ENCODE measurements around the gene ADGRD1.

Gene ADGRD1

DNA sequence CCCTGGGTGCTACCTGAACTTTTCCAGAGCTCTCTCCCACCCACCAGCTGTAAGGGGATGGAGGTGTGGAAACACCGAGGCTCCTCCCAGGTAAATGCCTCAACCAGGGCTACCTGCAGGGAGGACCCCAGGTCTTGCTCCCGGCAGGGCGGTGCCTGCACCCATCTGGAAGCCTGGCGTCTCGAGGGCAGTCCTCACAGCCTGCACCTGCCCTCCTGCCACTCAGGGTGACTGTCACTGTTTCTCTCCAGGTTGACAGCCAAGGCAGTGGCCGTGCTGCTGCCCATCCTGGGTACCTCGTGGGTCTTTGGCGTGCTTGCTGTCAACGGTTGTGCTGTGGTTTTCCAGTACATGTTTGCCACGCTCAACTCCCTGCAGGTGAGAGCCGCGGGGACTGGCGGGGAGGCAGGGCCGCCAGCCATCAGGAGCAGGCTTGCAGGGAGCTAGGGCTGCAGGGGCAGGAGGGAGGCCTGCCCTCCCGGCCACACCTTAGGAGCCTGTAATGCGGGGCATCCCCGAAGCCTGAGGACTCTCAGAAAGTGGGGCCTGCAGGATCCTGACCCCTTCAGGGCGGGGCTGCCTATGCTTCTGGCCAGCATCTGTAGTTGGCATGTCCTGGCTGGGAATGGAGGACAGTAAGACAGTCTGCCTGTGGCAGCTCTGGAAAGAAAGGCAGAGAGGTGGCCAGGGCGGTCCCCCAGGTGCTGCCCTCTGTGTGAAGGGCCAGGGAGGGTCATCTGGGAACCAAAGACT is 182.3 kb downstream of the ADGRD1 start:
- TF ChIP-seq FOXP2 (optimal IDR thresholded peaks at IDR 0.05; ENCODE audit: borderline replicate concordance, extremely low read depth, extremely low read length, insufficient read depth) (no peak), POLR2AphosphoS5 (IDR thresholded peaks at IDR 0.05; ENCODE audit: low read depth, low read length) (no peak), SIN3A (IDR thresholded peaks at IDR 0.05; ENCODE audit: borderline replicate concordance, insufficient read depth, low read length) (no peak), TAF1 (IDR thresholded peaks at IDR 0.05; ENCODE audit: borderline replicate concordance, insufficient read depth, low read length) (no peak)

GRCh38 chr12:131136539-131136872 is 182.8 kb downstream of the ADGRD1 start:
- TF ChIP-seq, protein P1, sequence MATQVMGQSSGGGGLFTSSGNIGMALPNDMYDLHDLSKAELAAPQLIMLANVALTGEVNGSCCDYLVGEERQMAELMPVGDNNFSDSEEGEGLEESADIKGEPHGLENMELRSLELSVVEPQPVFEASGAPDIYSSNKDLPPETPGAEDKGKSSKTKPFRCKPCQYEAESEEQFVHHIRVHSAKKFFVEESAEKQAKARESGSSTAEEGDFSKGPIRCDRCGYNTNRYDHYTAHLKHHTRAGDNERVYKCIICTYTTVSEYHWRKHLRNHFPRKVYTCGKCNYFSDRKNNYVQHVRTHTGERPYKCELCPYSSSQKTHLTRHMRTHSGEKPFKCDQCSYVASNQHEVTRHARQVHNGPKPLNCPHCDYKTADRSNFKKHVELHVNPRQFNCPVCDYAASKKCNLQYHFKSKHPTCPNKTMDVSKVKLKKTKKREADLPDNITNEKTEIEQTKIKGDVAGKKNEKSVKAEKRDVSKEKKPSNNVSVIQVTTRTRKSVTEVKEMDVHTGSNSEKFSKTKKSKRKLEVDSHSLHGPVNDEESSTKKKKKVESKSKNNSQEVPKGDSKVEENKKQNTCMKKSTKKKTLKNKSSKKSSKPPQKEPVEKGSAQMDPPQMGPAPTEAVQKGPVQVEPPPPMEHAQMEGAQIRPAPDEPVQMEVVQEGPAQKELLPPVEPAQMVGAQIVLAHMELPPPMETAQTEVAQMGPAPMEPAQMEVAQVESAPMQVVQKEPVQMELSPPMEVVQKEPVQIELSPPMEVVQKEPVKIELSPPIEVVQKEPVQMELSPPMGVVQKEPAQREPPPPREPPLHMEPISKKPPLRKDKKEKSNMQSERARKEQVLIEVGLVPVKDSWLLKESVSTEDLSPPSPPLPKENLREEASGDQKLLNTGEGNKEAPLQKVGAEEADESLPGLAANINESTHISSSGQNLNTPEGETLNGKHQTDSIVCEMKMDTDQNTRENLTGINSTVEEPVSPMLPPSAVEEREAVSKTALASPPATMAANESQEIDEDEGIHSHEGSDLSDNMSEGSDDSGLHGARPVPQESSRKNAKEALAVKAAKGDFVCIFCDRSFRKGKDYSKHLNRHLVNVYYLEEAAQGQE (IDR thresholded peaks at IDR 0.05; ENCODE audit: insufficient read depth in 1 of 2, low read depth in 2 of 2, low read length in 2 of 2), result no peak
- TF ChIP-seq FOXP2 (optimal IDR thresholded peaks at IDR 0.05; ENCODE audit: borderline replicate concordance, extremely low read depth, extremely low read length, insufficient read depth), result no peak
- TF ChIP-seq SIN3A (IDR thresholded peaks at IDR 0.05; ENCODE audit: borderline replicate concordance, insufficient read depth, low read length), result no peak
- no peak for TF ChIP-seq POLR2AphosphoS5 (IDR thresholded peaks at IDR 0.05; ENCODE audit: low read depth, low read length)
- no peak for TF ChIP-seq TAF1 (IDR thresholded peaks at IDR 0.05; ENCODE audit: borderline replicate concordance, insufficient read depth, low read length)

- TF ChIP-seq, protein P1 (IDR thresholded peaks at IDR 0.05; ENCODE audit: insufficient read depth in 1 of 2, low read depth in 2 of 2, low read length in 2 of 2), result no peak
- TF ChIP-seq FOXP2 (optimal IDR thresholded peaks at IDR 0.05; ENCODE audit: borderline replicate concordance, extremely low read depth, extremely low read length, insufficient read depth), result no peak
- no peak for TF ChIP-seq TAF1 (IDR thresholded peaks at IDR 0.05; ENCODE audit: borderline replicate concordance, insufficient read depth, low read length)
Measured at GRCh38 chr12:131137009-131137835, 183.5 kb downstream of the ADGRD1 start.

DNA sequence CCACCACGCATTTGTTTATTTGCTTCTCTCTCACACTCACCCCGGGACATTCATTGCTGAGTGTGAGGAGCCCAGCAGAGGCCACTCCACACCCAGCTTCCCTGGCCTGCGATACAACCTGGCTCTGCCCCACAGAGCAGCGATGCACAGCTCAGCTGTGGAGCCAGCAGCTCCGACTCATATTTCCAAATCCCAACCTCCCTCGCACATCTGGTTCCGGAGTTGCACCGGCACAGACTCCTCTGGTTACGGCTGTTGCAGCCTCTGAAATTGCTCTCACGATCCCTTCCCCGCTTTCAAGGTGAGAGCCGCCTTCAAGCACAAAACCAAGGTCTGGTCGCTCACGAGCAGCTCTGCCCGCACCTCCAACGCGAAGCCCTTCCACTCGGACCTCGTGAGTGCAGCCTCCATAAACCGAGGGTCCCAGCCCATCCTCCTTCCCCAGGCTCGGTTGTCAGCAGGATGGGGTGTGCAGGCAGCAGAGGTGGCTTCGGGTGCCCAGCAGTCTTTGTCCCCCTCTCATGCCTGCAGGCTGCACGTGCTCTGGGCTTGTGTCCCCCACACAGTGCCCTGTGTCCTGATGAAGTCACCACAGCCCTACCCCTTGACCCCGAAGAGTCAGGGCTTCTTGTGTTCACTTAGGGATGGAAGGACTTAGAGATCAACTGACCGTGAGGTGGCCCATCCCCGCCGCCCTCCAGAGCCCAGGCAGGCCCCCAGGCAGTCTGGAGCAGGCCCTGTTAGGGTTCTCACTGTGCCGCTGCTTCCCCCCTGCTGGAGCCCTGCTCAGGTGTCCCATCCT is 184.3 kb downstream of the ADGRD1 start:
- TF ChIP-seq TAF1 (IDR thresholded peaks at IDR 0.05; ENCODE audit: borderline replicate concordance, insufficient read depth, low read length) (no peak), POLR2AphosphoS5 (IDR thresholded peaks at IDR 0.05; ENCODE audit: low read depth, low read length) (no peak), SIN3A (IDR thresholded peaks at IDR 0.05; ENCODE audit: borderline replicate concordance, insufficient read depth, low read length) (no peak), FOXP2 (optimal IDR thresholded peaks at IDR 0.05; ENCODE audit: borderline replicate concordance, extremely low read depth, extremely low read length, insufficient read depth) (no peak)
- TF ChIP-seq, protein P1 (IDR thresholded peaks at IDR 0.05; ENCODE audit: insufficient read depth in 1 of 2, low read depth in 2 of 2, low read length in 2 of 2), result no peak

All from PFSK-1 (cell line).